Effector CD4-positive, alpha-beta T cell (primary cell): ENCODE data around the gene CENPO.
A peak's percentile ranks its signal among the peaks of the same experiment; 100 is the strongest.
"Not testable (repeated sequence)": the region's sequence is repeated elsewhere in the genome, so short reads cannot be mapped to it uniquely, and the experiment has no call there.

Experiments
- DNase-seq: peaks from one replicate; pipeline ENCODE4 v3.0.0-alpha.2; 2020

CENPO gene

GRCh38 chr2:24824966-24825882 lies 32.0 kb downstream of the CENPO start:
- no peak for DNase-seq

GRCh38 chr2:24825883-24826772 lies 32.9 kb downstream of the CENPO start:
- DNase-seq, result no peak

- DNase-seq, result no peak
These were observed 33.5 kb downstream of the CENPO start for GRCh38 chr2:24826773-24827145.

GRCh38 chr2:24827321-24828237 lies 34.4 kb downstream of the CENPO start:
- DNase-seq, result peak; percentile 63

GRCh38 chr2:24828238-24828996 lies 35.2 kb downstream of the CENPO start:
- DNase-seq, result no peak

GRCh38 chr2:24830351-24830750 lies 37.1 kb downstream of the CENPO start:
- DNase-seq, result no peak

GRCh38 chr2:24830786-24831185 lies 37.6 kb downstream of the CENPO start:
- no peak for DNase-seq

- no peak for DNase-seq
These were observed 38.2 kb downstream of the CENPO start for GRCh38 chr2:24831221-24832072.

GRCh38 chr2:24832073-24832461 lies 38.8 kb downstream of the CENPO start:
- DNase-seq, result no peak

- no peak for DNase-seq
These were observed 39.3 kb downstream of the CENPO start for GRCh38 chr2:24832521-24832920.

- DNase-seq, result no peak
These were observed 39.9 kb downstream of the CENPO start for GRCh38 chr2:24832931-24833701.

- no peak for DNase-seq
These were observed 40.9 kb downstream of the CENPO start for GRCh38 chr2:24833821-24834732.

- no peak for DNase-seq
These were observed 41.6 kb downstream of the CENPO start for GRCh38 chr2:24834733-24835395.

GRCh38 chr2:24835411-24835810 lies 42.2 kb downstream of the CENPO start:
- not testable (repeated sequence) for DNase-seq

GRCh38 chr2:24836206-24836605 lies 43.0 kb downstream of the CENPO start:
- no peak for DNase-seq

GRCh38 chr2:24836706-24837105 lies 43.5 kb downstream of the CENPO start:
- no peak for DNase-seq

GRCh38 chr2:24837996-24838513 lies 44.8 kb downstream of the CENPO start:
- no peak for DNase-seq

- no peak for DNase-seq
These were observed 45.3 kb downstream of the CENPO start for GRCh38 chr2:24838541-24838940.
